HG02642 (cell line): ENCODE data around the gene ADISSP.

Experiments
- ATAC-seq: cut with Tn5 transposase; IDR thresholded peaks from one replicate; pipeline ENCODE4 v1.9.1; 2021; ENCODE audit warnings: mild to moderate bottlenecking; ENCODE audit not compliant: unreplicated experiment, poor library complexity

The ADISSP gene

GRCh38 chr20:3757268-3757667 lies 10.3 kb downstream of the ADISSP start:
- ATAC-seq = no peak

GRCh38 chr20:3755814-3756480 lies 11.6 kb downstream of the ADISSP start:
- ATAC-seq = no peak

- ATAC-seq = no peak
Measured at GRCh38 chr20:3755269-3755668, 12.3 kb downstream of the ADISSP start.

DNA sequence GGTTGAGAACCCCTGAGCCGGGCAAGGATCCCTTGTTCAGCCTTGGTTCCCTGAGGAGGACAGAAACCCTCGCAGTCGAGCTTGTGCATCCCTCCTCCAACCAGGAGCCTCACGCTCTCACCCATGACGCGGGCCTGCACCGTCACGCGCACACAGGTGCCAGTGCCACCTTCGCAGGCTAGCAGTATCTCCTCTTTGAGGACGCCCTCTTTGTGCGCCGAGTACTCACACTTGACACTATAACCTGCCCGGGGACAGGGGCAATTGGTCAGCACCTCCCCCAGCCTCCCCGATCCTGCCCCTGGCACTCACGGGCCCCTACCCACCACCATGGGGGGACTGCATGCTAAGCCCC lies 13.3 kb downstream of the ADISSP start:
- no peak for ATAC-seq

DNA sequence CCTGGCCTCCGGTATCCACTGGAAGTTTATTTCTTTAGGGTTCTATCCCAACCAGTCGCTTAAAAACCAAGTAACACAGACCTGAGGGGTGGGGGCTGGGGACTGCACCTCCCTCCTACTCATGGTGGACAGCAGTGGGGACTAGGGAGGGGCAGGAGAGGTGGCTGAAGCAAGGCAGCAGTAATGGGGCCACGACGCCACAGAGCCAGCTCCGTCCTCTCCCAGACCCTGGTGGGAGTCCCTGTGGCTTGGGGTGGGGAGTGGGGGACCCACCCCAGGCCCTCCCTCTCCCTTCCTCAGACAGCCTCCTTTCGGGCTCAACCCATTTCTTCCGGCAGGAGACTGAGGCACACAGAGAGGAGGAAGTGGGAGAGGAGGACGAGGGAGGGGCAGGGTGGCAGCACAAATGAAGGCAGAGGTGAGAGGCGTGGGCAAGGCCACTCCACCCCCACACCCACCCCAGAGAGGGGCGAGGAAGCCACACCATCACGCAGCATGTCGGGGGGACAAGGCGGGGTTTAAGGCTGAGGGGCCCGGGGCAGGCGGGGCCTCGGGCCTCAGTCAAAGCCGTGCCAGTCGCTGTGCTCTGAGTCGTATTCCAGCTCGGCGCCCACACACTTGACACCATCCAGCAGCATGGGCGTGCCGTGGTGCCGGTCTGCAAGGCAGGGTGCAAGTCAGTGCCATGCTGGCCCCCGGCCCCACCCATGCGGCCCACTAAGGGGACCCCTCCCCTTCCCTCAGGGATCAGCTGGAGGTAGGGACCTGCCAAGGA lies 13.9 kb downstream of the ADISSP start:
- ATAC-seq = no peak

GRCh38 chr20:3753098-3753497 lies 14.5 kb downstream of the ADISSP start:
- ATAC-seq = no peak

GRCh38 chr20:3752386-3752759 lies 15.2 kb downstream of the ADISSP start:
- no peak for ATAC-seq

DNA sequence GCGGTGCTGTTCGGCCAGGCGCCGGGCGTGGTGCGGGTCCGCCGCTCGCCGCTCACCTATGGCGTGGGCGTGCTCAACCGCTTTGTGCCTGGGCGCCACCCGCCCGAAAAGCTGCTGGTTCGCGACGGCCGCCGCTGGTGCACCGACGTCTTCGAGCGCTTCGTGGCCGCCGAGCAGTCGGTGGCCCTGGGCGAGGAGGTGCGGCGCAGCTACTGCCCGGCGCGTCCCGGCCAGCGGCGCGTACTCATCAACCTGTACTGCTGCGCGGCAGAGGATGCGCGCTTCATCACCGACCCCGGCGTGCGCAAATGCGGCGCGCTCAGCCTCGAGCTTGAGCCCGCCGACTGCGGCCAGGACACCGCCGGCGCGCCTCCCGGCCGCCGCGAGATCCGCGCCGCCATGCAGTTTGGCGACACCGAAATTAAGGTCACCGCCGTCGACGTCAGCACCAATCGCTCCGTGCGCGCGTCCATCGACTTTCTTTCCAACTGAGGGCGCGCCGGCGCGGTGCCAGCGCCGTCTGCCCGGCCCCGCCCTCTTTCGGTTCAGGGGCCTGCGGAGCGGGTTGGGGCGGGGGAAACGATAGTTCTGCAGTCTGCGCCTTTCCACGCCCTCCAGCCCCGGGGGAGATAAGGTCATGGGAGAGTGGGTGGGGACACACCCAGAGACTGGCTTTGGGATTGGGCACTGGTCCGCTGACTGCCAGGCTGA lies 15.7 kb downstream of the ADISSP start:
- ATAC-seq = no peak

GRCh38 chr20:3751305-3751674 lies 16.3 kb downstream of the ADISSP start:
- no peak for ATAC-seq

GRCh38 chr20:3749689-3750531 lies 17.6 kb downstream of the ADISSP start:
- ATAC-seq = no peak

DNA sequence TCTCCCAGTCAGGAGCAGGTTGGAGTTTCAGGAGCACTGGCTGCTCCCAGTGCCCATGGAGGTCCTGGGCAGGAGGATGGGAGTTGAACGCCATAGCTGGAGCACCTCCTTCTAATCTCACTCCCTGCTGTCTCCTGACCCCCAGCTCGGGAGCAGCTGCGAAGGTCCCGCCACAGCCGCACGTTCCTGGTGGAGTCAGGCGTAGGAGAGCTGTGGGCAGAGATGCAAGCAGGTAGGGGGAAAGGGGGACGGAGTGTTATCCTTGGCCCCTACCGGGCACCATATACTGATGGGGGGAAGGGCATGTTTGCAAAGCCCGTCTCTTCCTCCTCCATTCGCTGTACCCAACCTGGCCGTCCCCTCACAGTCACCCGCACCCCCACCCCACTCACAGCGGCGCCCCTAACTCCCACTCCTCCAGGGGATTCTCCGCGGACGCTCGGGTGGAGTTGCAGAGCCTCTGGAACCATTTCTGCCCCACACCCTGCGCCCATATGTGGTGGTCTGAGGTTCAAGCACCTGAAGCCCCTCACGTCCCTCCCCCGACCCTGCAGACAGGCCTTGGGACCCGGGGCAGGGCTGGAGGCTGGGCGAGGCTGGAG lies 18.4 kb downstream of the ADISSP start:
- ATAC-seq = no peak

DNA sequence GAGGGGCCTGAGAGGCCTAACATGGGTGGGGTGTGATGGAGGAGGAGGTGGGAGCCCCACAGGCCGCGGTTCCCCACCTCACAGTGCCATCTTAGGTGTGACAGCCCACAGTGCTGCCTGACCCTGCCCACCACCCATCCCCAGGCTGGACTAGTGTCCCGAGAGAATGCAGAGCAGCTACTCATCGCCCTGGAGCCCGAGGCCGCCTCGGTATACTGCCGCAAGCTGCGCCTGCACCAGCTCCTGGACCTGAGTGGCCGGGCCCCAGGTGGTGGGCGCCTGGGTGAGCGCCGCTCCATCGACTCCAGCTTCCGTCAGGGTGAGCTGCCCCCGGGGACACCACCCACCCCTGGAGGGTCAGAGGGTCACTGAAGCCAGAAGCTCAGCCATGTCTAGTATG lies 19.5 kb downstream of the ADISSP start:
- ATAC-seq = no peak

- ATAC-seq = no peak
Measured at GRCh38 chr20:3747471-3747870, 20.1 kb downstream of the ADISSP start.

DNA sequence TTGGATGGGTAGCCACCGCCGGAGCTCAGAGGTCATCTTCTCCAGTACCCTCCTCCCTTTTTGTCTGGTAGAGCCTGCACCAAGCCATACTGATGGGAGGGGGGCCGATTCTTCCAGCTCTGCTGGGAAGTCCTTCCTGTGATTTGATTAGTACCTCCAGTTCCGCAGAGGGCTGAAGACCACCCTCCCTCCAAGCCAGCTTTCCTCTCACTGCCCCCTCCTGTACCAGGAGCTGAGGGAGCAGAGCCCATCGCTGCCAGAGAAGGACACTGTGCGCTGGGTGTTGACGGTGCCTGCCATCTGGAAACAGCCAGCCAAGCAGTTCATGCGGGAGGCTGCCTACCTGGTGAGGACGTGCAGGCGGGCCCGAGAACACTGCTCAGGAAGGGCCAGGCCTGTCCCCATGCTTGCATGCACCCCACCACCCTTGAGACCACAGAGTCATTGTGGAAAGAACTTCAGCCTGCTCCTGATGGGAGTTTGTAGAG lies 21.8 kb downstream of the ADISSP start:
- no peak for ATAC-seq

- ATAC-seq = no peak
Measured at GRCh38 chr20:3744806-3745685, 22.5 kb downstream of the ADISSP start.

DNA sequence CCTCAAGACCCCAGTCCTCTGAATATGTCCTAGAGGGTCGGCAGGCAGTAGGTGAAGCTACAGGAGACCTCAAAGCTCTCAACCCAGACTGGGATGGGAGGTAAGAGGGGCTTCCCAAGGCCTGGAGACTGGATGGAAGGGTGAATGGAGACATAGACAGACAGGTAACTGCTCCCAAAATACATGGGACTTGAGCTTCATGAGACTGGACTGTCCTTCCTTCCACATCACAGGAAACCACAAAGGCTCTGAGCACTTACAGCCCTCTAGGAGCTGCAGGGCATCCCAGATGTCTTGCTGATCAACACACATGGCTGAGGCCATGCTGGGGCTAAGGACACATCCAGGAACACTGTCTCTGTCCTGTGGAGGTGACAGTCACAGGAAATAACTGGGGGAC lies 23.5 kb downstream of the ADISSP start:
- no peak for ATAC-seq

DNA sequence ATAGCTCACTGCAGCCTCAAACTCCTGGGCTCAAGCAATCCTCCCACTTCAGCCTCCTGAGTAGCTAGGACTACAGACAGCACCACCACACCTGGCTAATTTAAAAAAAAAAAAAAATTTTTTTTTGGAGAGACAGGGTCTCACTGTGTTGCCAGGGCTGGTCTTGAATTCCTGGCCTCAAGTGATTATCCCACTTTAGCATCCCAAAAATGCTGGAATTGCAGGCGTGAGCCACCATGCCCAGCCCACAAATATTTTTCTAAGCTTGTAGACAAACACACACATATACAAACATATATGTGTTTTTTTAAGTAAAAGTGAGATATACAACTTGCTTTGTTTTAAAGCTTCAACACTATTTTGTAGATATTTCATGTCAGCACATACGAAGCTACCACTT lies 24.3 kb downstream of the ADISSP start:
- no peak for ATAC-seq

GRCh38 chr20:3741836-3742458 lies 25.6 kb downstream of the ADISSP start:
- ATAC-seq = no peak
